EH (cell line): ENCODE data around the gene CCDC138.
"Not testable (repeated sequence)": the region's sequence is repeated elsewhere in the genome, so short reads cannot be mapped to it uniquely, and the experiment has no call there.

Experiments used
- DNase-seq: peaks from one replicate; pipeline ENCODE4 v3.0.0-alpha.2; 2015; ENCODE audit warnings: low read depth

CCDC138 gene, protein sequence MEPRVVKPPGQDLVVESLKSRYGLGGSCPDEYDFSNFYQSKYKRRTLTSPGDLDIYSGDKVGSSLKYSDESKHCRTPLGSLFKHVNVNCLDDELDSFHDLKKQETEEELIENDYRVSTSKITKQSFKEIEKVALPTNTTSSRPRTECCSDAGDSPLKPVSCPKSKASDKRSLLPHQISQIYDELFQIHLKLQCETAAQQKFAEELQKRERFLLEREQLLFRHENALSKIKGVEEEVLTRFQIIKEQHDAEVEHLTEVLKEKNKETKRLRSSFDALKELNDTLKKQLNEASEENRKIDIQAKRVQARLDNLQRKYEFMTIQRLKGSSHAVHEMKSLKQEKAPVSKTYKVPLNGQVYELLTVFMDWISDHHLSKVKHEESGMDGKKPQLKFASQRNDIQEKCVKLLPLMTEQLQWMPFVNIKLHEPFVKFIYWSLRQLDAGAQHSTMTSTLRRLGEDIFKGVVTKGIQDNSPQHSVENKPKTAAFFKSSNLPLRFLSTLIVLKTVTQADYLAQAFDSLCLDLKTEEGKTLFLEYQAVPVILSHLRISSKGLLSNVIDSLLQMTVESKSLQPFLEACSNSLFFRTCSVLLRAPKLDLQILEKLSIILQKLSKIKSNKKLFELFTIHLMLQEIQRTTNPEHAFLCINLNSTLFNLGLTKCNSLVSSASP

DNA sequence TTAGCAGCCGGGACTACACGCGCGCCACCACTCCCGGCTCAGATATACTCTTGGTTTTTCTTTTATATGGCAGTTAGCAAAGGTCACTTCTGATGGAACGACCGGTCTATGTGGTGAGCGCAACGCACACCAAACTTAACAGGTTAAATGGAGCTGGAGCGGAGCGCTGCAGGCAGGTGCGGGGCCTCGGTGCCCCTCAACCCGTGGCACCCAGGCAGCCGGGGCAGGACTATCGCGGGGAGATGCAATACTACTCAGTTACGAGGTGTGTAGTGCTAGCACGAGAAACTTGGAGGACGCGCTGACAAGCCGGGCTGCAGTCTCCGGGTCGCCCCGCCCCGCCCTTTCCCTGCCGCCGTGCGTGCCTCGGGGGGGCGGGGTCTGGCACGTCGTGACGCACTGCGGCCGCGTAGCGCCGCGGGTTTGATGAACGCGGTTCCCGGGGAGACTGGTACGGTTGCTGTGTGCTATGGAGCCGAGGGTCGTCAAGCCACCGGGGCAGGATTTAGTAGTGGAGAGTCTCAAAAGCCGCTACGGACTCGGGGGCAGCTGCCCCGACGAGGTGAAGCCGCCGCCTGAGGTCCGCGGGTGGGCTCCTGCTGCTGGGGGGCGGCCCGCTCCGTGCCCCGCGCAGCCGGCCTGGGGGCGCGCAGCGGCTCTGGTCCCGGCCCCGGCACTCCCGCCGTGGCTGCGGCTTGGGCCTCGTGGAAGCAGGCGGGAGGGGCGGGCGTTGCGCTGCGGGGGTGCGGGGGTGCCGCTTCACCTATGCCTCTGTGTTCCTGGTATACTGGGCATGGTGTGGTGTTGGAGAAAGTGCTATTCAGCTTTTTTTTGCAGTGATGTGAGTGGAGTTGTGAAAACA, at the start of gene CCDC138:
TSS of gene CCDC138 (plus strand) at position 418 of the 862 bp plus-strand sequence. CDS start at position 470, 52 bp downstream.
- DNase-seq: peak; percentile 88

DNA sequence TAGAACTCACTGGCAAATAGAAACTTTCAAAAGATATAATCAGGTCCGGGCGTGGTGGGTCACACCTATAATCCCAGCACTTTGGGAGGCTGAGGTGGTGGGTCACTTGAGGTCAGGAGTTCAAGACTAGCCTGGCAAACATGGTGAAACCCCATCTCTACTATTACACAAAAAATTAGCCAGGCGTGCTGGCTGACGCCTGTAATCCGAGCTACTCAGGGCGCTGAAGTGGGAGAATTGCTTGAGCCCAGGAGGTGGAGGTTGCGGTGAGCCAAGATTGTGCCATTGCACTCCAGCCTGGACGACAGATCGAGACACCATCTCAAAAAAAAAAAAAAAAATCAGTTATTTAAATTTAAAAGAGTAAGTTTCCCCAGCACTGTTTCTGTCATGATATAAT, 28.6 kb upstream of the CCDC138 start:
- not testable (repeated sequence) for DNase-seq

DNA sequence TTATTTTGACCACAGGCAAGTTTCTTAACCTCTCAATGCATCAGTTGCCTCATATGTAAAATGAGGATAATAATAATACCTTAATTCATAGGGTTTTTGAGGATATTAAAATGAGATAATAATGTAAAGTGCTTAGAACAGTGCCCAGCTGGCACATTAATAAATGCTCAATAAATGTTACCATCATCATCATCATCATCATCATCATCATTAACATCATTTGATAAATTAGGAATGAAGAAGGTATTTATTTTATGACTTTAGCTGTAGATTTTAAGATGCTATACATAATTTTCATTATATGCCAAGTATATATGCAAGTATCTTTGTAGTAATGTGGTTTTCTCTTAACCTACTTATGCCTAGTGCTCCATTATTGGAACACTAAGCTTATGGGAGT, 24.0 kb upstream of the CCDC138 start:
- DNase-seq: not testable (repeated sequence)

DNA sequence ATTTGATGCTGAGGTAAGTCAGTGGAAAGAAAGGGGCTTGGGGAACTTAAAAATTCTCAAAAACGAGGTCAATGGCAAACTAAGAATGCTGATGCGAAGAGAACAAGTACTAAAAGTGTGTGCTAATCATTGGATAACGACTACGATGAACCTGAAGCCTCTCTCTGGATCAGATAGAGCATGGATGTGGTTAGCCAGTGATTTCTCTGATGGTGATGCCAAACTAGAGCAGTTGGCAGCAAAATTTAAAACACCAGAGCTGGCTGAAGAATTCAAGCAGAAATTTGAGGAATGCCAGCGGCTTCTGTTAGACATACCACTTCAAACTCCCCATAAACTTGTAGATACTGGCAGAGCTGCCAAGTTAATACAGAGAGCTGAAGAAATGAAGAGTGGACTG, 19.9 kb upstream of the CCDC138 start:
- peak; percentile 7 for DNase-seq

DNA sequence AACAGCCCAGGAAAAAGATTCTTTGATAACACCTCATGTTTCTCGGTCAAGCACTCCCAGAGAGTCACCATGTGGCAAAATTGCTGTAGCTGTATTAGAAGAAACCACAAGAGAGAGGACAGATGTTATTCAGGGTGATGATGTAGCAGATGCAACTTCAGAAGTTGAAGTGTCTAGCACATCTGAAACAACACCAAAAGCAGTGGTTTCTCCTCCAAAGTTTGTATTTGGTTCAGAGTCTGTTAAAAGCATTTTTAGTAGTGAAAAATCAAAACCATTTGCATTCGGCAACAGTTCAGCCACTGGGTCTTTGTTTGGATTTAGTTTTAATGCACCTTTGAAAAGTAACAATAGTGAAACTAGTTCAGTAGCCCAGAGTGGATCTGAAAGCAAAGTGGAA, 18.7 kb upstream of the CCDC138 start:
- not testable (repeated sequence) for DNase-seq

DNA sequence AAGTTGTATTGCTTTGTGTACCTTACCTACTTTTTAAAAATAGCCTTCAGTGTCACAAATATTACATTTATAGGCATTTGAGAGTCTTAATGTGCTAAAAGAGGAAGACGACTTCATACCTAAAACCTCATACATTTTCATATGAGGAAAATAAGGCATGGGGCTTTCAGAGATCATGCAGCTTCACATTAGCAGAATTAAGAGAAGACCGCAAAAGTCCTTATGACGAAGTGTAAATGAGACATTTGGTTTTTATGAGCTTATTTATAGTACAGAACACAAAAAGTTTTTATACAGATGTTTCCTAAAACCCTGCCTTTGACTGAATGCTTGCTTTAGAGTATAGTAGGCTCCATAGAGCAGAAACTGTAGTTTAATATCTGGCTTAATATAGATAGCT, 10.1 kb upstream of the CCDC138 start:
- no peak for DNase-seq

DNA sequence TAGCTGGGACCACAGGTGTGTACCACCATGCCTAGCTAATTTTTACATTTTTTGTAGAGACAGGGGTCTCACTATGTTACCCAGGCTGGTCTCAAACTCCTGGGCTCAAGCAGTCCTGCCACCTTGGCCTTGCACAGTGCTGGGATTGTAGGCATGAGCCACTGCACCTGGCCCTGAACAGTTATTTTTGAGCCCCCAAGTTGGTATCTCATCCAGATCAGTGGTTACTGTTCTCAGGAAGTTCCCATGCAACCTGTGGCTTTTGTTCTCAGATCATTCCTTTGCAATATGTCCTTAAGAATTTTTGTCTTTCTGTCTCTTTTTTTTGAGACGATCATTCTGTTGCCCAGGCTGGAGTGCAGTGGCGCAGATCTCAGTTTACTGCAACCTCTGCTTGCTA, 7.7 kb upstream of the CCDC138 start:
- DNase-seq: no peak

DNA sequence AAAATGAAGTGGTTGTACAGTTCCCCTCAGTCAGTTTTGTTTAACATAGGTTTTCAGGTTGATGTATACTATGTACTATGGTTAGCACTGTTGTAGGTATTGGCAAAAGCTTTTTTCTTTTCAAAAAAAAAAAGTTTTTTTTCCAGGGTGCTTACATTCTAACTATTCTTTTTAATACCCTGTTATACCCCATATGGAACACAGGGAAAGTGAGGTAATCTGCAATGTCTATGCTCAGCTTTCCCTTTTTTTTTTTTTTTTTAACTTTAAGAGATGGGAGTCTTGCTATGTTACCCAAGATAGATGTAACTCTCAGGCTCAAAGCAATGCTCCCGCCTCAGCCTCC, 590 bp upstream of the CCDC138 start:
- DNase-seq: no peak

DNA sequence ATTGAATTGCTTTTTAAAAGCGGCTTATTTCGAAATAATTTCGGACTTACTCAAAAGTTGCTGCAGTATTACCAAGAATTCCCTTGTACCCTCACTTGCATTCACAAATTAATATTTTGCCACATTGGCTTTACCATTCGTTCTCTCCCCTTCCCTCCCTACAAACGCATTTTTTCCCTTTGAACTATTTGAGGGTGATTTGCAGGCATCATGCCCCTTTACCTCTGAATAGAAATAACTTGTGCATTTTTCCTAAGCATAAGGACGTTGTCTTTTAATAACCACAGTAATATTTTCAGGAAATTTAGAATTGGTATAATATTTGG, 608 bp downstream of the CCDC138 start:
- no peak for DNase-seq

DNA sequence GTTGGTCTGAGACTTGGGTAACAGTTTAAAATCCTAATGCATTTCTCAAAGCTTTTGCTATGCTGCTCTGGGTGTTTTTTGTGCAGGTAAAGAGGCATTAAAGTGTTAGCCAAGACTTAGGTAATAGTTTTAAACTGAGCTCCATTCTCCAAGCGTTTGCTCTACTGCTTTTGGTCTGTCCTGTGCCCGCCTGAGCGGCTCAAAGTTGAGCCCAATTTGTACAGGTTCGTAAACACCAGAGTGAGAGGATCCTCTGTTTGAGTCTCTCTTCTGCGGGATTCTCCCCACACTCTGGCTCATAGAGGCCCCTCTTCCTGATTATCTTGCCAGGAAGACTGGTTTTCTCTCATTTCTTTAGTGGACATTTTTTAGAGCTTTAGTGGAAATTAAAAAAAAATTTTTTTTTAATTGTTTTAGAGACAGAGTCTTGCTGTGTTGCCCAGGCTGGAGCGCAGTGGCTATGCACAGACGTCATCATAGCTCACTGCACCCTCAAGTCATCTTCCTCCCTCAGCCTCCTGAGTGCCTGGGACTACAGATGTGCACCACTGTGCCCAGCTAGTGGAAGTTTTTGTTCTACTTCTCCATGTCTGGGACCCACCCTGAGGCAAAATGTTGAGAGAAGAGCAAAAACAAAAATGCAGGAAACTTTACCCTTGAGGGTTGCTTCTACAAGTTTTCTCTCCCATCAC, 16.6 kb downstream of the CCDC138 start:
- DNase-seq: no peak

DNA sequence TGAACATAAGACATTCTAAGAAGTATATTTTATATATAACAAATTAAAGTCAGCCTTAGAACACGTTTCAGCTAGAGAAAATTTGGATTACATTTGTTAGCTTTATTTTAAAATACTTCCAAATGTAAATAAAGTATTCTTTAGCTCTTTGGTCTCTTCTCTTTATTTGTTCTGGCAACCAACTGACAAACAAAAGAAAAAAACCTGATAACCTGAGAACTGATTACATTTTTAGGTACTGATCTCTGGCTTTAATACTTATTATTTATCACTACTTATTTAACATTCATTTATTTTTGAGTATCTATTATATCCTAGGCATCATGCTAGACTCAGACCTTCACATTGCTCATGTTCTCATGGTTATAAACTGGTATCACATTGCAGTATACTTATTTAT, 18.5 kb downstream of the CCDC138 start:
- no peak for DNase-seq

DNA sequence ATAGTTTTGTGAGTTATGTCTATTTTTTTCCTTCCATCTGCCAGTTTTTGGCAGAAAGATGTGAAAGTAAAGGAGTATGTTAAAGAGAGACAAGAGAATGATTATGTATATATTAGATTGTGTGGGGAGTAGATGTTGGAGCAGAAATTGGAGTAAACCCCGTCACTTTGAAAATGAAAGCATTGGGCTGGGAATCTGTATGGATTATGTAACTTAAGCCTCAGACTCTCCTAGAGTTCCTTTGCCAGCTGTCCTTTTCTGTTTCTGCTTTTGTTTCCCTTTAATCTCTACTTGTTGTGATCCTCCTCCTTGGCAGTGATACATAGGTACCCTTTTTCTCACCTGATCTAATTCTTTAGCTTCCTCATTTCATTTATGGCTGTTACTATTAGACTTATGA, 19.2 kb downstream of the CCDC138 start:
- DNase-seq: no peak

DNA sequence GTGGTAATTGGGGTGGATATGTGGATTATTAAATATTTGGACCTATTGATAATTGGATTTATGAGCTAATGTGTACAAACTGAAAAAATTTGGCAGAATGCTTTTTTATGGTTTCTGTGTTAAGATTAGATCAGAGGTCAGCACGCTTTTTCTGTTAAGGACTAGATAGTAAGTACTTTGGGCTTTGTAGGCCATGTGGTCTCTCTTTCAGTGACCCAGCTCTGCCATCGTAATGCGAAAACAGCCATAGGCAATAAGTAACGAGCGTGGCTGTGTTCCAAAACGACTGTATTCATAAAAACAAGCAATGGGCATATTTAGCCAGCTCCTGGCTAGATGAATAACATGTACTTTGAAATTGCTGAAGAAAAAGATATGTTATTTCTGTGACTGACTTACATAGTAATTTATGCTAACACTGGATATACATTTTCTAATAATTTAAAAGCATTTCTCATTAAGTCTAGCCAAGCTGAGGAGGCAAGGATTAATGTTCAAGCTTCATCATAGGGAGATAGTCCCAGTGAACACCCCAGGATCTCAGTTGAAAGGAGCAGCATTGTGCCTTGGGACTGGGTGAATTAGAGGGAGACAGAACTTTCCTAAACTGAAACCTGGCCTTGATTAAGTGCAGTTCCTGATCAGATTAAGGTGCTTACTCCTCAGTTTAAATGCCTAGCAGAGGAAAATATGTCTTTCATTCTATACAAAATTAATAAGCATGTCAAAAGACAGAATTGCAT, 20.0 kb downstream of the CCDC138 start:
- DNase-seq: no peak

DNA sequence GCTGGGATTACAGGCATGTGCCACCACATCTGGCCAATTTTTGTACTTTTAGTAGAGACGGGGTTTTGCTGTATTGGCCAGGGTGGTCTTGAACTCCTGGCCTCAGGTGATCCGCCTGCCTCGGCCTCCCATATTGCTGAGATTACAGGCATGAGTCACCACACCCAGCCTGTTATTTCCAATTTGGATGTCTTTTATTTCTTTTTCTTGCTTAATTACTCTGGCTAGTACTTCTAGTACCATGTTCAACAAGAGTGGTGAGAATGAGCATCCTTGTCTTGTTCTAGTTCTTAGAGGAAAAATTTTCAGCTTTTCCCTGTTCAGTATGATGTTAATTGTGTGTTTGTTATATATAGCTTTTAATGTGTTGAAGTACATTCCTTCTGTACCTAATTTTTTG, 23.4 kb downstream of the CCDC138 start:
- no peak for DNase-seq

DNA sequence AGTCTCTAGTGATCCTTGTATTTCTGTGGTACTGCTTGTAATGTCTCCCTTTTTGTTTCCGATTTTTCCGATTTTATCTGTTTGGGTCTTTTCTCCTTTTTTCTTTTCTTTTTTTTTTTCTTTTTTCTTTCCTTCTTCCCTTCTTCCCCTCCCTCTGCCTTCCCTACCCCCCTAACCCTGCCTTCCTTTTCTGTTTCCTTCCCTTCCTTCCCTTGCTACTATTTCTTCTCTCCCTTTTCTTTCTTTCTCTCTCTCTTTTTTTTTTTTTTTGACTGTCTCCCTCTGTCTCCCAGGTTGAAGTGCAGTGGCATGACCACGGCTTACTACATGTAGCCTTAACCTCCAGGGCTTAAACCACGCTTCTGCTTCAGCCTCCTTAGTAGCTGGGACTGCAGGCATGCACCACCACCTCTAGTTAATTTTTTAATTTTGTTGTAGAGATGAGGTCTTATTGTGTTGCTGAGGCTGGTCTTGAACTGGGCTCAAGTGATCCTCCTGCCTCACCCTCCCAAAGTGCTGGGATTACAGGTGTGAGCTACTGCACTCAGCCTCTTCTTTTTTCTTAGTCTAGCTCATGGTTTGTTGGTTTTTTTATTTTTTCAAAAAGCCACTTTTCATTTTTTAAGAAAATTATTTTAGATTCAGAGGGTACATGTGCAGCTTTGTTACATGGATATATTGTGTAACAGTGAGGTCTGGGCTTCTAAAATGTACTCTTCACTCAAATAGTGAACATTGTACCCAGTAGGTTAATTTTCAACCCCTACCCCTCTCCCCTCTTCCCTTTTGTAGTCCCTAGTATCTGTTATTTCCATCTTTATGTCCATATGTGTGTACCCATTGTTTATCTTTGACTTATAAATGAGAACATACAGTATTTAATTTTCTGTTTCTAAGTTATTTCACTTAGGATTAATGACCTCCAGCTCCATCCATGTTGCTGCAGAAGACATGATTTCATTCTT, 24.7 kb downstream of the CCDC138 start:
- DNase-seq: no peak

DNA sequence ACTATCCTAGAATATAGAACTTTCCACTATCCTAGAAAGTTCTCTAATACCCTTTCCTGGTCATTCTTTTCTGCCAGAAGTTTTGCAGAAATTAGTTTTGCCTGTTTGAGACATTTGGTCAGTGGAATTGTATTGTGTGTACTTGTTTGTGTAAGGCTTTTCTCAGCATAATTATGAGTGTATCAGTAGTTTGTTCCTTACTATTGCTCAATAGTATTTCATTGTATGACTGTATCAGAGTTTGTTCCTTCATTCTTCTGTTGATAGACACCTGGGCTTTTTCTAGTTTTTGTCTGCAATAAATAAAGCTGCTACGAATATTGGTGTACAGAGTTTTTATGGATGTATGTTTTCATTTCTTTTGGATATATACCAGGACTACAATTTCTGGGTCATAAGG, 27.2 kb downstream of the CCDC138 start:
- DNase-seq: no peak

DNA sequence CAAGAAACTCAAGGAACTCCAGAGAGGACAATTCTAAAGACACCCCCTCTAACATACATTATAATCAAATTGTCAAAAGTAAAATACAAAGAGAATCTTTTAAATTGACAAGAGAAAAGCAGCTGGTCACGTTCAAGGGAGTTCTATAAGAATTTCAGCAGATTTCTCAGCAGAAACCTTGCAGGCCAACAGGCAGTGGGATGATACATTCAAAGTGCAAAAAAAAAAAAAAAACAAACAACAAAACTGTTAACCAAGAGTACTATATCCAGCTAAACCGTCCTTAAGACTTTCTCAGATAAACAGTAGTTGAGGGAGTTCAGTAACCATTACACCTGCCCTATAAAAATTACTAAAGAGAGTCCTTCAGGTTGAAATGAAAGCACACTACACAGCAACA, 33.9 kb downstream of the CCDC138 start:
- DNase-seq: no peak

DNA sequence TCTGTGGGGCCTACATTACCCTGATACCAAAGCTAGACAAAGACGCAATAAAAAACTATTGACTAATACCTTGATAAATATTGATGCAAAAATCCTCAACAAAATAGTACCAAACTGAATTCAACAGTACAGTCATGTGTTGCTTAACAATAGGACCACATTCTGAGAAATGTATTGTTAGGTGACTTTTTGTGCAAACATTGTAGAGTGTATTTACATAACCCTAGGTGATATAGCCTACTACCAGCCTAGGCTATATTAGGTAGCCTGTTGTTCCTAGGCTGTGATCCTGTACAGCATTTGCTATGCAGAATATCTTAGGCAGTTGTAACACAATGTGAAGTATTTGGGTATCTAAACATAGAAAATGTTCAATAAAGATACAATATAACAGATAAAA, 36.7 kb downstream of the CCDC138 start:
- DNase-seq: no peak

DNA sequence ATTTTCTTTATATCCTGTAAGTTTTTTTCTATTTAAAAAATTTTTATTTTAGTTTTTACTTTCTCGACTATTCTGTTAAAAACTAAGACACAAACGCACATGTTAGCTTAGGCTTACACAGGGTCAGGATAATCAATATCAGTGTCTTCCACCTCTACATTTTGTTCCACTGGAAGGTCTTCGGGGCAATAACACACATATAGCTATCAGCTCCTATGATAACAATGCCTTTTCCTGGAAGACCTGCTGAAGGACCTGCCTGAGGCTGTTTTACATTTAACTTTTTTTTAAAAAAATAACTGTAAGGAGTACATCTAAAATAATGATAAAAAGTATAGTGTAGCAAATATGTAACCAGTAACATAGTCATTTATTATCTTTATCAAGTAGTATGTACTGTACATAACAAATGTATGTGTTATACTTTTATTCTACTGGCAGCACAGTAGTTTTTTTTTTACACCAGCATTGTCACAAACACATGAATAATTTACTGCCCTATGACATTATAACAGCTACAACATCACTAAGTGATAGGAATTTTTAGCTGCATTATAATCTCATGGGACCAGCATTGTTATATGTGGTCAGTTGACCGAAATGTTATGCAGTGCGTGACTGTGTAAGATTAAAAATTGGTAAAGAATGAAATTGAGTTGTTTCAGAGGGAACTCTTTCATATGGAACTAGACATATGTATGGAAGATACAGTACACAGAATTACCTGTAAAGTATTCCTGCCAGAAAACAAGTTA, 37.9 kb downstream of the CCDC138 start:
- no peak for DNase-seq

DNA sequence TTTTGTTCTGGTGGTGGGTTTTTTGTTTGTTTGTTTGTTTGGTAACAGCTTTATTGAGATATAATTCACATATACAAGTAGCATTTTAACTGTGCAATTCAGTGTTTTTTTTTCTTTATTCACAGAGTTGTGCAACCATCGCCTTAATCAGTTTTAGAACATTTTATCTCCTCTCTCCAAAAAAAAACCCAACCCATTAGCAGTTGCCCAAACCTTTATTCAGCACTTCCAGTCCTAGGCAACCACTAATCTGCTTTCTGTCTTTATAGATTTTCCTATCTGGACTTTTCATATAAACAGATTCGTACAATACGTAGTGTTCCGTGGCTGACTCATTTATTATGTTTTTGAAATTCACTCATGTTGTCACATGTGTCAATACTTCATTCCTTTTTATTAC, 38.7 kb downstream of the CCDC138 start:
- no peak for DNase-seq
